ENCODE data around the gene OASL. TPM values are rescaled to one million over a fixed set of nuclear protein-coding genes. Genes with fewer than 3 reads are reported as not detected.

OASL gene
- total and polyA plus RNA-seq, 9 donors, result 0.12 to 2.8 (median 0.39) TPM; not detected in 1

GRCh38 chr12:120988234-120988633 is 50.8 kb downstream of the OASL start:
- WGBS, 3 donors, result 85 to 90% (median 87%) methylated on average over 4 of the region's 4 CpGs
- intact Hi-C loops (cut with DNase I), result no loop called here
- no peaks in the 10 kb centered on the region for H3K36me3 ChIP-seq
- no peak overlapping the region for H3K27ac ChIP-seq
- DNase-seq, result no peak
- no peaks in the 10 kb centered on the region for H3K27me3 ChIP-seq
- H3K4me1 ChIP-seq (ENCODE audit: insufficient read depth), result no peaks in the 10 kb centered on the region
- no peak overlapping the region for H3K4me3 ChIP-seq
- no peaks in the 10 kb centered on the region for H3K9me3 ChIP-seq
- TF ChIP-seq POLR2A (IDR thresholded peaks at IDR 0.05) (no peak), EP300 (IDR thresholded peaks at IDR 0.05) (no peak), CTCF (IDR thresholded peaks at IDR 0.05) (no peak)

- no peaks in the 10 kb centered on the region for H3K36me3 ChIP-seq
- DNase-seq, result no peak
- H3K27ac ChIP-seq, result no peak overlapping the region
- no peak for TF ChIP-seq EP300 (IDR thresholded peaks at IDR 0.05)
- H3K27me3 ChIP-seq, result no peaks in the 10 kb centered on the region
- no peaks in the 10 kb centered on the region for H3K4me1 ChIP-seq (ENCODE audit: insufficient read depth)
- 65 to 79% (median 78%) methylated on average over 3 of the region's 3 CpGs for WGBS, 3 donors
- H3K4me3 ChIP-seq, result no peak overlapping the region
- H3K9me3 ChIP-seq, result no peaks in the 10 kb centered on the region
- intact Hi-C loops (cut with DNase I), result no loop called here
Observed at GRCh38 chr12:120984351-120984898, 54.6 kb downstream of the OASL start.

- H3K4me3 ChIP-seq, result no peak overlapping the region
- H3K27me3 ChIP-seq, result no peaks in the 10 kb centered on the region
- DNase-seq, result no peak
- intact Hi-C loops (cut with DNase I), result no loop called here
- no peaks in the 10 kb centered on the region for H3K4me1 ChIP-seq (ENCODE audit: insufficient read depth)
- no peaks in the 10 kb centered on the region for H3K36me3 ChIP-seq
- no peaks in the 10 kb centered on the region for H3K9me3 ChIP-seq
- H3K27ac ChIP-seq, result no peak overlapping the region
- WGBS, 3 donors, result 76 to 80% (median 78%) methylated on average over 4 of the region's 4 CpGs
- TF ChIP-seq POLR2A (IDR thresholded peaks at IDR 0.05) (no peak), EP300 (IDR thresholded peaks at IDR 0.05) (no peak), CTCF (IDR thresholded peaks at IDR 0.05) (no peak)
Observed at GRCh38 chr12:120983759-120984158, 55.3 kb downstream of the OASL start.

- H3K4me3 ChIP-seq, result no peak overlapping the region
- no peak overlapping the region for H3K27ac ChIP-seq
- H3K9me3 ChIP-seq, result no peaks in the 10 kb centered on the region
- intact Hi-C loops (cut with DNase I), result no loop called here
- H3K27me3 ChIP-seq, result no peaks in the 10 kb centered on the region
- no peaks in the 10 kb centered on the region for H3K36me3 ChIP-seq
- no peak for DNase-seq
- no peaks in the 10 kb centered on the region for H3K4me1 ChIP-seq (ENCODE audit: insufficient read depth)
- TF ChIP-seq CTCF (IDR thresholded peaks at IDR 0.05) (no peak), POLR2A (IDR thresholded peaks at IDR 0.05) (no peak), EP300 (IDR thresholded peaks at IDR 0.05) (no peak)
- WGBS, 3 donors, result 77 to 91% (median 81%) methylated on average over 7 of the region's 7 CpGs
Observed at GRCh38 chr12:120982659-120983058, 56.4 kb downstream of the OASL start.

- no peak overlapping the region for H3K4me3 ChIP-seq
- H3K36me3 ChIP-seq, result no peaks in the 10 kb centered on the region
- no peak for DNase-seq
- intact Hi-C loops (cut with DNase I), result no loop called here
- no peaks in the 10 kb centered on the region for H3K4me1 ChIP-seq (ENCODE audit: insufficient read depth)
- TF ChIP-seq CTCF (IDR thresholded peaks at IDR 0.05) (no peak), POLR2A (IDR thresholded peaks at IDR 0.05) (no peak), EP300 (IDR thresholded peaks at IDR 0.05) (no peak)
- H3K27ac ChIP-seq, result no peak overlapping the region
- 64 to 75% (median 67%) methylated on average over 6 of the region's 6 CpGs for WGBS, 3 donors
- H3K9me3 ChIP-seq, result no peaks in the 10 kb centered on the region
- no peaks in the 10 kb centered on the region for H3K27me3 ChIP-seq
Observed at GRCh38 chr12:120981407-120981941, 57.6 kb downstream of the OASL start.
